A673 (cell line): ENCODE data around the gene ELAVL1.

Source experiments
- CTCF ChIP-seq: fragments of 300-800, 200-600 bp; sonication (generic); conservative IDR thresholded peaks from 2 replicates; pipeline ENCODE4 v1.5.1; 2017; ENCODE audit warnings: low read depth, mild to moderate bottlenecking, antibody characterized with exemption, low read length, moderate library complexity, mixed read lengths
- EZH2 ChIP-seq: fragments of 200-600 bp; sonication (generic); IDR thresholded peaks from 2 replicates; pipeline ENCODE4 v1.6.1; 2017; ENCODE audit warnings: borderline replicate concordance, low read depth, mild to moderate bottlenecking, mixed read lengths, antibody characterized with exemption, low read length; ENCODE audit not compliant: poor library complexity, severe bottlenecking

GRCh38 chr19:7965921-7966665 lies 39.3 kb downstream of the ELAVL1 start:
- TF ChIP-seq CTCF: no peak
- no peak for TF ChIP-seq EZH2
